GM10248 (cell line): ENCODE data around the gene ARHGEF26.

Experiments
- CTCF ChIA-PET: fragments of 300-600 bp; sonication (Branson Sonifier 250); formaldehyde crosslinking; extraction: SDS; loops from one replicate; lab custom pipeline; 2021; ENCODE audit warnings: antibody characterized with exemption; lab: Yijun Ruan, JAX
- POLR2A ChIA-PET: fragments of 350-650 bp; sonication (Branson Sonifier 250); formaldehyde crosslinking; extraction: SDS; loops from one replicate; lab custom pipeline; 2020; ENCODE audit warnings: antibody characterized with exemption; lab: Yijun Ruan, JAX
- DNase-seq: peaks from one replicate; pipeline ENCODE4 v3.0.0; 2012; ENCODE audit errors: extremely low spot score
- TF ChIP-seq, protein P1 (sequence below): IDR thresholded peaks from 2 replicates; pipeline ENCODE4 v1.5.1; 2012; ENCODE audit warnings: mild to moderate bottlenecking, low read depth; ENCODE audit errors: extremely low read depth, missing control alignments, control extremely low read depth

Gene ARHGEF26

DNA sequence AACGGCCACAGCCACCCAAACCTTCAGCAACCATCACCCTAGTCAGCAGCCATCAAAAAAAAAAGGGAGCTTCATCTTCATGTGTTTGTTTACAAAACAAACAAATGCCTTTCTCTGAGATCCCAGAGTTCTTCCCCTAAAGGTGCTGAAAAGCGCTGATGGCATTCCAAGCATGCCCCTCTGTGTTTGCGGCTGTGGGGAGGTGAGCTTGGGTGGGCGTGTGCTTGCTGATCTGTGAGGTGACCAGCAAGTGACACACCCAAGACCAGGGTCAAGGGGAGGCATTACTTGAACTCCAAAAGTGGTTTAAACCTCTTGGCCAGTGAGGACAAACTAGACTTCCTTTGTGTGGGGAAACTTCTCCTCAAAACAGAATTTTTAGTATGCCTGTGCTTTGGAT lies 121.6 kb downstream of the ARHGEF26 start:
- TF ChIP-seq, protein P1, sequence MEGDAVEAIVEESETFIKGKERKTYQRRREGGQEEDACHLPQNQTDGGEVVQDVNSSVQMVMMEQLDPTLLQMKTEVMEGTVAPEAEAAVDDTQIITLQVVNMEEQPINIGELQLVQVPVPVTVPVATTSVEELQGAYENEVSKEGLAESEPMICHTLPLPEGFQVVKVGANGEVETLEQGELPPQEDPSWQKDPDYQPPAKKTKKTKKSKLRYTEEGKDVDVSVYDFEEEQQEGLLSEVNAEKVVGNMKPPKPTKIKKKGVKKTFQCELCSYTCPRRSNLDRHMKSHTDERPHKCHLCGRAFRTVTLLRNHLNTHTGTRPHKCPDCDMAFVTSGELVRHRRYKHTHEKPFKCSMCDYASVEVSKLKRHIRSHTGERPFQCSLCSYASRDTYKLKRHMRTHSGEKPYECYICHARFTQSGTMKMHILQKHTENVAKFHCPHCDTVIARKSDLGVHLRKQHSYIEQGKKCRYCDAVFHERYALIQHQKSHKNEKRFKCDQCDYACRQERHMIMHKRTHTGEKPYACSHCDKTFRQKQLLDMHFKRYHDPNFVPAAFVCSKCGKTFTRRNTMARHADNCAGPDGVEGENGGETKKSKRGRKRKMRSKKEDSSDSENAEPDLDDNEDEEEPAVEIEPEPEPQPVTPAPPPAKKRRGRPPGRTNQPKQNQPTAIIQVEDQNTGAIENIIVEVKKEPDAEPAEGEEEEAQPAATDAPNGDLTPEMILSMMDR, result no peak
- DNase-seq, result no peak
- POLR2A ChIA-PET, result no interaction called here
- CTCF ChIA-PET, result no interaction called here

GRCh38 chr3:154243353-154243752 lies 122.2 kb downstream of the ARHGEF26 start:
- ChIA-PET CTCF (no interaction called here), POLR2A (no interaction called here)
- no peak for DNase-seq
- TF ChIP-seq, protein P1, result no peak

DNA sequence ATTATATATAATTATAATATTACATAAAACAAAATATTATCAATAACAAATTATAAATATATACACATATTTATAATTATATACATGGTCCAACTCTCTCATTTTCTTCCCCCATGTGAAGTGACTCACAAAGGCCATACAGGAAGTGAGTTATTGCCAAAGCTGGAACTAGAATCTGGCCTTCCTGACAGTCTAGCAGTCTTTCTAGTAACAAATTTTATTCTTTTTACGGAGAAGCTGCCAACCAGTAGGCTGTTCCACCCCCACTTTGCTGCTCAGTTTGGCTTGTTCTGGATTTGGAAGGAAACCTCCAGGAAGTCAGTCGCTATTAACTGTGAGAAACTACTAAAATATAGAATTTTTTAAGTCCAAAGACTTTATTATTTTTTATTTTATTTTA lies 123.5 kb downstream of the ARHGEF26 start:
- ChIA-PET POLR2A (no interaction called here), CTCF (interaction anchor here (1.6 kb wide), 1 partner anchor 8 kb away, joined by 7 read pairs; no protein-coding TSS in a partner anchor)
- TF ChIP-seq, protein P1, result no peak
- DNase-seq, result no peak

GRCh38 chr3:154247806-154248415 lies 126.7 kb downstream of the ARHGEF26 start:
- ChIA-PET POLR2A (no interaction called here), CTCF (interaction anchor here (3.0 kb wide), 1 partner anchor 10 kb away, joined by 19 read pairs; no protein-coding TSS in a partner anchor)
- no peak for DNase-seq
- TF ChIP-seq, protein P1, result no peak

DNA sequence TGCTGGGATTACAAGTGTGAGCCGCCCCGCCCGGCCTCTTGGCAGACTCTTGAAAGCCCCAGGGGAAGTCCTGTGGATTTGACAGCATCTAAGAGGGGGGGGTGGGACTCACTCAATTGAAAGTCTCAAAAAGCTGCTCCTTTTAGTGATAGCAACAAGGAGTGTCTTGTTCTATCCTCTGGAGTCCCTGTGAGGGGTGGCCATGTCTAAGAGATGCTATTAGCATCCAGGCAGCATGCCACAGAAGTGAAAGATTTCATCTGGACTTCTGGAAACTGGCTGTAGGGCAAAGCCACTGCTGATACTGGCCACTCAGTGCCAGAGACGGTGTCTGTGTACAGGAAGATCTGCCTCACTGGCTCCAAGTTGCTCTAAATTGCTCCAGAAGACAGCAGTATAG lies 129.1 kb downstream of the ARHGEF26 start:
- ChIA-PET POLR2A (no interaction called here), CTCF (no interaction called here)
- TF ChIP-seq, protein P1, result no peak
- DNase-seq, result no peak

DNA sequence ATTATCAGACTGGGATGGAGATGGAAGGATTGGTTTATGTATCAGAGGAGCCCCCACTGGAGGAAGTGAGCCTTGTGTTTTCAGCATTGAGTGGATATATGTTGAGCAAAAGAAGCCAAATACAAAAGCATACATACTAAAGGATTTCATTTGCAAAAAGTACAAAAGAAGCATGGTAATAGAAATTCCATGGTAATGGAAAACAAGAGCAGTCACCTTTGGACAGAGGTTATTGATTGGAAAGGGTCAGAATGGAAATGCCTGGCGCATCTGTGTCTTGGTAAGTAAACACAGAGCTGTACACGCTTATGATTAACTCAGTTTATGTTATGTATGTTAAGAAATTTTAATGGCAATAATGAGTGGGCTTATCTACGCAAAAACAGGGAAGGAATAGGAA lies 130.4 kb downstream of the ARHGEF26 start:
- no peak for DNase-seq
- ChIA-PET CTCF (interaction anchor here (0.9 kb wide), 1 partner anchor 12 kb away, joined by 3 read pairs; no protein-coding TSS in a partner anchor), POLR2A (no interaction called here)
- TF ChIP-seq, protein P1, result no peak
